GM21360 (cell line): ENCODE measurements around the gene ROR1.

Experiments
- ATAC-seq: cut with Tn5 transposase; IDR thresholded peaks from one replicate; pipeline ENCODE4 v1.9.1; 2021; ENCODE audit warnings: mild to moderate bottlenecking, moderate library complexity; ENCODE audit not compliant: unreplicated experiment

Gene ROR1

DNA sequence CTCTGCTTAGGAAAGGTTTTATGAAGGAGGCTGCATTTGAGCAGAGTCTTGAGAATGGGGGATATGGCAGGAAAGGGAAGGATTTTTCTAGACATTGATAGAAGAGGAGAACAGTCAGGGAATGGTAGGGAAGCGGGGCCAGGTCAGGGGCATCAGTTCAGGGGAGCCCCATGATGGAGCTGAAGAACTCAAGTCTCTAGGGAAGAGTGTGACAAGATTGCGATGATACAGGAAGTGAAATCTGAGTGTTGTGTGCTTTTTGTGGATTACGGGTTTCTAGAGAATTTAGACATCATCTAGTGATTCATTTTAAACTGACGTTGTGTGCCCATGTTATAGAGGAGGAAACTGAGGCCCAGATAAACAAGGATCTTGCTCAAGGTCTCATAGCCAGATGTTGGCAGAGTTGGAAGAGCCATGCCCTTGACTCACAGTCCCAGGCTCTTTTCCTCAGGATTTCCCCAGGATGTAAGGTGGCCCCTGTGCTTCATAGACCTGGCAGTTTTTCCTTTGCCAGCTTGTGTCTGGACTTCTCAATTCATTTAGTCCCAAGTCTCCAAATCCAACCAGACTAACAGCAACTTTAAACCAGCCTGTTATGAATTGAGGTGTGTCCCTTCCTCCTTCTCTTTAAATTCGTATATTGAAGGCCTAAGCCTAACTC, 130.3 kb downstream of the ROR1 start:
- ATAC-seq = no peak

DNA sequence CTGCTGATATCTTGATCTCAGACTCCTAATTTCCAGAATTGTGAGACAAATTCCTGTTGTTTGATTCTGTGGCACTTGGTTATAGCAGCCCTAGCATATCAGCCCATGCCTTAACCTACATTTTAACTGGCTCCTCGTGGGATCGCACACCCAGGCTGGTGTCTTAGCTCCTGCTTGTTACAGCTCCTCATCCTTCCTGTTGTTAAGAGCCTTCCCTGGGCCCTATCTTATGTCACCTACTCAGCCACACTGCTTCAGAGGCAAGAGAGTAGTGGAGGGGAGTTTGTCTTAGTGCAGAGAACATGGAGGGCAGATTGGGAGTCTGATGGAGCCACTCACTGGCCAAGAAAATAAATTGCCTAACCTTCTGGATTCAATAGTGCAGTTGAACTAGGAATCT, 131.0 kb downstream of the ROR1 start:
- ATAC-seq = no peak

DNA sequence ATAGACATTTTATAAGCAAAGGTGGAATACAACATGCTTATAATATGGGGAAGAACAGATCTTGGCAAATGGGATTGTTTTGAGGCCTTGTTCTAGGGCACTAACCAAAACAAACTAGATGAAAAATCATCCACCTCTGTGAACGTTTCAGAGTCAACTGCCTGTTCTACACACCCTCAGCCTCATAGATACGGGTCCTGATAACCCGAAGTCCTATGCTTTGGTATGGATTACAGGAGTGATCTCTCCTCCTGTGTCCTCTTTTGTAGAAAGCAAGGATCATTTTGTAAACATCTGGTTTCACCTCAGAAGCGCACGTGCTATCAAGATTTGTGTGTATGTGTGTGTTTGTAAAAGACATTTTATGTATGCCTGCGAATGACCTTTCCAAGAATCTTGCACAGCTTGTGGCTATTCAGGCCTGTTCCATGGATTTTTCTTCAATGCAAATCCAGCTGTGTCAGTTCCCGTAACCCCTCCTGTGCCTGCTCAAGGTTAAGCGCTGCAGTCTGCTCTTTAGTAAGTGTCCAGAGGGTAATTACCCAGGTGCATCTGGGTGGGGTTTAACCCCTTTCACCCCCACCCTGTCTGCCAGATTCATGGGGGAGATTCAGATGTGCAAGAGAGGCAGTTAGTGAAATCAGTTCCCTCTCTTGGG, 132.4 kb downstream of the ROR1 start:
- ATAC-seq = no peak

DNA sequence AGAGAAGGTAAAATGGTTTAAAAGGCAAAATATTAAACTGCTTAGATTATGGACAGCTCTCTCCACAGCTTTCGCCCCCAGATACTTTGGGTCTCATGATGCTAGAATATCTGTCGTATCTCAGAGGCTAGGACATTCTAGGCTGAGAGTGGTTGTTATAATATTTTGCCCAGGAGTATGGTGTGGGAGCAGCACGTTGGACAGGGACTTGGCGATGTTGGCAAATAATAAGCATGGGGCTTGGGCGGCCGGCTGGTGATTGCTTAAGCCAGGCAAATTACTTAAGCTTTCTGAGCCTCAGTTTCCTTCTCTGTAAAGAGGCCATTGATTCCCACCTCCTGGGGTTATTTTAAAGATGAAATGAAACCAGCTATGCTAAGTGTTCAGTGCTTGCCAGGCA, 133.2 kb downstream of the ROR1 start:
- ATAC-seq = no peak

DNA sequence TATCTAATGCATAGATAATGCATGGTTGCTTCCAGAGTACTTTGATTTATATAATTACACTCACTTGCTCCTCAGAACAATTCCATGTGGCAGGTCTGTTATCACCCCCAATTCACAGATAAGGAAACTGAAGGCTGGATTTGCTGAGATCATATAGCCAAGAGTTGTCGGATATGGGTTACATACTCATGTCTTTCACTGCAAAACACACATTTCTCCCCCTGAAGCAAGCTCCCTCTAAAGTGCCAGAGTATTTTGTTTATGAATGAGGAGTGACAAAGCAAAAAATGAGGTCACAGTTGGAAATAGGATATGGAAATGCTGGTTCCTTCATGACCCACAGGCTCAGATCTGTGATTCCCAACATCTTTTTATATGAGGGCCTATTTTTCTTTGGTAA, 134.2 kb downstream of the ROR1 start:
- ATAC-seq = no peak

DNA sequence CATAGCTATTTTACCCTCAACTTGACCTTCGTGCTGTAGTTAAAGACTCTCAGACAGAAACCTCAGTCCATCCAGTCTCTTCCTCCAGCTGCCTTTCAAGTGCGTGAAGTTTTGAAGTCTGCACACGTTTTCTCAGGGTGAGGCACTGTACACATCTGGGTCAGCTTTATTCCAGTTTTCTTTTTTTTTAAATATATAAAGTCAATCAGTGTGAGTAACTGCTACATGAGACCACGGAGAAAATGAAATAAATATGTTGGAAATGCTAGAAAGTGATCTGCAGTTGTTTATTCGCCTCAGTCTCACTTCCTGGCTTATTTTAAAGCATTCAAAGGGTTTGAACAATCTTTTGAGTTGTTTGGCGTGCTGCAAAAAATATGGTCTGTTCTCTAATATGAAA, 135.7 kb downstream of the ROR1 start:
- ATAC-seq = no peak

DNA sequence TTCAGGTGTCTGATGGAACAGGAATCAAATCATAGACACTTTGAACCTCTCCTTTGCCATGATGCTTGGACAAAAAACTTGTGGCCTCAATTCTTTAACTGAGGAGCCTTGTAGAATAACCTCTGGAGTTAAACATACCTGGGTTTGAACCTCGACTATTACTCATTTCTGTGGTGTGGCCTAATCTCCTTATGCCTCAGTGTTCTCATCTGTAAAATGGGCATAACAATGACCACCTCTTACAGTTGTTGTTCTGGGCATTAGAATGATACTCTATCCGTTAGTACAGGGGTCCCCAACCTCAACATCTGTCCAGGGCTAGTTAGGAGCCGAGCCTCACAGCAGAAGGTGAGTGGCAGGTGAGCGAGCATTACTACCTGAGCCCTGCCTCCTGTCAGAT, 137.2 kb downstream of the ROR1 start:
- ATAC-seq = no peak

DNA sequence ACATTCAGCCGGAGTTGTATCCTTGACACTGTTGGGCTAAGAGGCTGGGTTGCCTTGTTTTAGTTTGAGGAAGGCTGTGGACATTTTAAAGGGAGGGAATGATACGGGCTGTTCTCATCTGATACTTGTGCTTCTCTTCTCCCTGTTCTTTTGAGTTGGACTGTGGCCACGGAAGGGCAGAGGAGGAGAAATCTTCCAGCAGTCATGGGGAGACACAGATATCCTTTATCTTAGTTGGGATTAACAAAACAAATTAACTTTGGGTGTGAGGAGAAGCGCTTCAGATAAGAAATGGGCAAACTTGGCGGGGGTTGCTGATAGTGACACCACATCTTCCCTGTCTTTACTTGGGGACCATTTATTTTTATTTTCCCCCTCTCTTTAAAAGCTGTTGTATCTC, 138.8 kb downstream of the ROR1 start:
- no peak for ATAC-seq

DNA sequence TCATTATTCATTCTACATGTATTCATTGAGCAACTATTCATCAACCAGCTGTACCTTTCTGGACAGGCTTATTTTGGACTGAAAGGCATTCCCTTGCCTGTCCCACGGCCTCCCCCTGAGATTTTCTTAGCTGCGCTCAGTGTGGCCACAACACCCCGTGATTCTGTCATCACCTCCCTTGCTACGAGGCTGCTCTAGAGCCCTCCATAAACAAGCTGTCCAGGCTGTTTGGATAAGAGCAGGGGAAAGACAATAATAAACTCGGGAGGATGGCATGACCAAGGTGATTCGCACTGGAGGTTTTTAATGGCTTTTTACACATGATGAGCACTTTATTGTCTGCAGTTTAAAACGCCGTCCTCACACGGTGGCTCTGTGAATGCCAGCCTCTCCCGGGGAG, 139.7 kb downstream of the ROR1 start:
- ATAC-seq = no peak

DNA sequence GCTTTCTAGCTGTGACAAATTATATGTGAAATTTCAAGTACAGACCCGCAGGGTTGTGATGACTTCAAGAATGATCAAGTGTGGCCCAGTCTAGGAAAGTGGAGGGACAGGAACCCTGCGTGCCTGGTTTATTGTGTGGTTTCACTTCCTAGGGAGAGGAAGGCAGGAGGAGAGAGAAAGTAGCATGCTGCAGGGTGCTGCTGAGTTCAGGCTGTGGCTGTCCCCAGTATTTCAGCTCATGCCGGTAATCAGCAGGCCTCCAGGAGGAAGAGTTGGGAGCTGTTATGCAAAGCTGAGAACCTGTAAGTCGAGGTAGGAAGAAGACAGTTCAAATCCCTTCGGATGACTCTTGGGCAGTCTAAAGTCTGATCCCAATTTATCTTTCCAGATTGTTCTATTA, 140.4 kb downstream of the ROR1 start:
- no peak for ATAC-seq

DNA sequence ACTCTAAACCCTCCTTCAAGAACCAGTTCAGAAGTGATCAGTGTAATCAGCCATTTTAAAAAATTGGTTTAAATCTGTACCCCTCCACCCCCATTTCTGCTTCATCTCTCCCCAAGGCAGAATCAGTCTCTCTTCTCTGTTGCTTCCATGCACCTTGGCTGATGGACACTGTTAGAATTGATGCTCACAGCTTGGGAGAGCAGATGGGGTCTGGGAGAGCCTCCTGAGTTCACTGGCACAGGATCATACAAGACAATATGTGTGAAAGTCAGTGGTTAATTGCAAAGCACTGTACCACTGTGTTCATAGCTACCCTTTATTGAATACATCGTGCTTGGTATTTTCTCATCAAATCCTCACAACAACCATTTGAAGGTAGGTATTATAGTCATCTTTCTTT, 140.9 kb downstream of the ROR1 start:
- ATAC-seq = no peak

DNA sequence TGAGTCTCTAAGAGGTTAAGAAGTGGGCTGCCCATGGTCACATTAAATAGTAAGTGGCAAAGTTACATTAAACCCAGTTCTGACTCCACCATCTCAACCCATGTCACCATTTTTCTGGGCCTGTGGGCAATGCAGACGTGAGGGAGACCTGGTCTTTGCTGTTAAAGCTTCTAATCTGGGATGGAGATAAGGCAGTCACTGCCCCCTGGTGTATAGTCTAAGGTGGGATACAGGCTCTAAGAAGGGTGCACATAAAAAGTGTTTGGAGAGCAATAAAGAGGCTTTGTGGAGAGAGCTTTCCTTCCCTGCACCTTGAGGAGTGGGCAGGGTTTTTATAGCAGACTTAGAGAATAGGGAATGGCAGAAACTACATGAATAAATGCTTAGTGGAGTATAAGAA, 141.3 kb downstream of the ROR1 start:
- ATAC-seq = no peak

DNA sequence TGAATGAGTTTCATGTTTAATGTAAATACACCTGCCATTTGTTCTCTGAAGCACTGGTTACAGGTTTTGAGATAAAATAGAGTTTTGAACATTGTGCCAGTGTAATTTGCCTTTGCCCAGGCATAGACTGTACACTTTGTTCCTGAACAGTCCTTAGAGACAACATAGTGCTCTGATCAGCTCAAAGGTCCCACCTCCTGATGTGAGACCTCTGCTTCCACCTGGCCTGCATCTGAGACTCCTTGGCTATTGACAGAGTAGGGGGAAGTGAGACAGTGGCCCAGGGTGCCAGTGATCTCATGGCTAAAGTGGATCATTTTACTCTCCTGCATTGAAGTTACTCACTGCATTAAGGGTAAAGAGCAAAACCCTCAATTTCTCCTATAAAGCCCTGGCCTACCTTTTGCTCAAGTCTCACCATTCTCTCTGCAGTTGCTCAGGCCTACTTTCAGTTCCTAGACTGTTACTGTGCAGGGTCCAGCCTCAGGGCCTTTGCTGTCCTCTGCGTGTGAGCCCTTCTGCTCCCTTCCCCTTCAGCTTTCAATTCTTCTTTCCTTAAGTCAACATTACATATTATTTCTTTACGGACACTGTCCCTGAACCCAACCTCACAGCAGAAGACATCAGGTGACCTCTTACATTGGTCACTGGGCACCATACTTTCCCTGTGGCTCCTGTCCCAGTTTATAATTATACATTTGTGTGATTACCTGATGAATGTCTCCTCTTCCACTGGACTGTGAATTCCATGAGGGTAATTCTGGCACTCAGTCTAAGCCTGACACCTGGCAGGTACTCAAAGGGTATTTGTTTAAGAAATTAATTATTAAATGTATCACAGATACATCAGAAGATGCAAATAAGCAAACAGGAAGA, 142.9 kb downstream of the ROR1 start:
- ATAC-seq = no peak

DNA sequence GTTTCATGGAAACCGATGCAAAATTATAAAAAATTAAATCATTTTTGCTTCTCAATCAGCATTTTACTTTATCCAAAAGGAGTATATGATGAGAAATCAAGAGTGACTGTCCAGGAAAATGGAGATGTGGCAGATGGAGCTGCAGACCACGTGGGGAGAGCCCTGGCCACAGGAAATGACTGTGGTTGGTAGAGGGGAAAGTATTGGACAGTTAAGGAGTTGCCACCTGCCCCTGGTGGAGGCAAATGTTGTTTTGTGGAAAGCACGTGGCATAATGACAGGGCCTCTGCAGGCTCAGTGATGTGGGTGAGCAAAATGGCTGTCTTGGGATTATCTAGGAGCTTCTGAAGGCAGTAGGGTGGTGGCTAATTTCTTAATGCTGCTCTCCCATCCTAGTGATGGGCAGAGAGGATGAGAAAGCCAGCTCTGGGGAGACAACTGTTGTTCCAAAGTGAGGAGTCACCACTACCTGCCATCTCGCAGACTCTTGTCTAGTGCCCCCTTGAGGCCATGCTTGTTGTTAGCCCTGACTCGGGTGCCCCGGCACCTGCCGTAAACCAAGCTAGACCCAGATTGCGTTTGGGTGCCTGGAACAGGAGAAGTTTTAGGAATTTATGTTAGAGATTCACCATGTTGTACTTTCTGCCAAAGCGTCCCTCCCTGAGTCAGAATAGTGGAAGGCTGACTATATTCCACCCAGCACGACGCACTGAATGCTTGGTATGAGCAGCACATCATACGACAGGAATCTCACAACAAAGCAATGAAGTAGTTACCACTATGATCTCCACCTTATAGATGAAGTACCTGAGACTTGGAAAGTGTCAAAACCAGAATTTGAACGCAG, 144.0 kb downstream of the ROR1 start:
- no peak for ATAC-seq

DNA sequence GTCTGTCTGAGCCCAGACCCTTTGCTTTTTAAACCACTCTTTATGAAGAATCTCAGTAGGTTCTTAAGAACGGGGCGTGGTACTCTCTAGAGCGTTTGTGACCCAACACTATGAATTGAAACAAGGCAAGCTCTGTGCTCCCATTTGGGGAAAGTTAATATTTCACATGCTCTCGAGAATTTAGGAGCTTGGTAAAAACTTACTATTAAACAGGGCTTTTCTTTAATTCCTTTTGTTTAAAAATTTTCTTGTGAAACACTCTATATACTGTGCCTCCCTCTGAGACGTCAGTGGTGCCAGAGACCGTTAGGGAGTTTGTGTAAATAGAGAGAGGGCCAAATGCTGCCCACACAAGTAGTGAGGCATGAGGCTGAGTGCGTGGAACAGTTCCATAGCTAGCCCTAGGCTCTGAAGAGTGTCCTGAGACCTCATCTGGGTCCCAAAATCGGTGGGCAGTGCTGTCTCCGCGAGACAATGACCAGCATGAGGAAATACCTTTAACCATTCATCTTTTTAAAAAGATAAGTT, 144.7 kb downstream of the ROR1 start:
- no peak for ATAC-seq

DNA sequence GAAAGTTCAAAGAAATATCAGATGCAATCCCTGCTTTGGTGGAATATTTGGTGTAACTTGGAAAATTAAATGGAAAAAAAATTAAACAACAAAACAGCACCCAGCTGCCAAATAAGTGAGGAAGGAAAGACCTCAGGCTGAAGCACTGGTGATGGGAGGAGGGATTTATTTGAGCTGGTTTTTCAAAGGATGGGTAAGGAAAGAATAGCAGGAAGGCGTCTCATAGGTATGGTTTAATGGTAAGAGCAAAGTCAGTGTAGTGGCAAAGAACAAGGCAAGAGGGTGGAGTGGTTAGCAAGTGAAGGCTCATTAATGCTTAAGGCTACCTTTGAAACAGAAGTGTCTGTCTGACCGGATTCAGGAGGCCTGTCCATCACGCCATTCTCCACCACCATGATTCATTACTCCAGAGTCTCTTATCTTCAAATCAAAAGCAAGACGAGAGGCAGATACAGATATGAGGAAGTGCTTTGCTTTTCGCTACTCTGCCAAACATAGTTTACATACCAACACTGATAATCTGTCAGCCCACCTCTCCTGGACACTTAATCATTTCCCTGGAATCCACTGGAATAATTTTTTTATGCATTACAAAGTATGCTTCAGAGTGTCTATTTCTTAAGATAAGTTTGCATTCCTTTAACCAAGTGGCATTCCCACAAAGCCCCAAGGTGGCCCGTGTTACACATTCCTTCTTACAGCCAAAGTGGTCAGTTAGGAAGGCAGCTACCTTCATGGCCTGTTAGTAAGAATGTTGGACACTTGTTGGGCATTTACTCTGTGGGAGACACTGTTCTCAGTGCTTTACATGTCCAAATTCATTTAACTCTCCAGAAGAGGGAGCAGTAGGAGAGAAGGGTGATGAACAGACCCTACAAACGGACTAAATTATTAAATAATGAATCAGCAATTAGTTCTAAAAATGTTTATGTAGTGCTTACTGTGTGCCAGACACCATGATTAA, 146.6 kb downstream of the ROR1 start:
- no peak for ATAC-seq

DNA sequence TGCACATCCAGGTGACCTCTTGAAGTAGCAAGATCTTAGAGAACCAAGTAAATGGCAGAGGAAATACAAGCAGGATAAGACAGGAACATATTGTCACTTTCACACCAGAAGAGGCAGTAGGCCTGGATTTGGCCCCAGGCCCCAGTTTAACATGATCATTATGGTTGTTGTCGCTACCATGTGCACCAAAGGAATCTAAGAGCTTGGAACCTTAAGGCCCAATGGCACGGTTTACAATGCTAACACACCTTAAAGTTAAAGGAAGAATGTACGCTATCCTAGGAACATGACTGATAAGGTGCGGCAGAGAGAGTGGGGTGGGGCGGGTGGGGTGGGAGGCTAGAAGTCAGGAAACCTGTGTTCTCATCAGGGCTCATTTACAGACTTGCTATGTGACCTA, 147.5 kb downstream of the ROR1 start:
- ATAC-seq = no peak

DNA sequence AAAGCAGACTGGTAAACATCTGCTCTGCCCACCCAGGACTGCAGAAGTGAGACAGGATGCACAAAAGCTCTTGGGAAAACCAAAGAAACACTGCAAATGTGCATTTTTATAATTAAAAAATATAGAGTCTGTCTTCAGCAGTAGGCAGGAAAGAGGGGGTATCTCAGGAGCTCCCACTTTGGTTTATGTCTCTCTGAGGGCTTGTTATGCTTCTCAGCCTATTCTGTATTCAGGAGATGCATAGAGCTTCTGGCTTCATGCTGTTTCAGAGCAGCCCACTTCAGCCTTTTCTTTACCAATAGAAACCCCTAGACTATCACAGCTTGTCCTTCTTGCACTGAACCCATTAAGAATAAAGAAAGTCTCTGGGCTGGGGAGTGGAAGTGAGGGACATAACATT, 148.0 kb downstream of the ROR1 start:
- ATAC-seq = no peak

DNA sequence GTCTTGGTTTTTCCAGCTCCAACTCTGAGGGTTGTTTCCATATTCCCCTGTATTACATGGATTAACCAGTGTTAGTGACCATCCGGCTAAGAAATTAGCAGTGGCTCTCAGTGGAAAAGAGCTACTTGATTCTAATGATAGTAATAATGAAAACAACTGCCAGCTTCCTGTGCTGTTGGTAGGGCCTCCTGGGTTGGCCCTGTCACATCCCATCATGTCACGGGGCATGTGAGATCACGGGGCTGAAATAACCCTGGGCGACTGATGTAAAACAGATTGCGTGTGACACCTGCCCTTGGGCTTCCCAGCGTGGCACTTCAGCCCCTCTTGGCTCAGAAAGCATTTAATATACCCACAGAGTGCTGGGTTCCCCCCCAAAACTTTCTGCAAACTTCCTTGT, 149.0 kb downstream of the ROR1 start:
- no peak for ATAC-seq

DNA sequence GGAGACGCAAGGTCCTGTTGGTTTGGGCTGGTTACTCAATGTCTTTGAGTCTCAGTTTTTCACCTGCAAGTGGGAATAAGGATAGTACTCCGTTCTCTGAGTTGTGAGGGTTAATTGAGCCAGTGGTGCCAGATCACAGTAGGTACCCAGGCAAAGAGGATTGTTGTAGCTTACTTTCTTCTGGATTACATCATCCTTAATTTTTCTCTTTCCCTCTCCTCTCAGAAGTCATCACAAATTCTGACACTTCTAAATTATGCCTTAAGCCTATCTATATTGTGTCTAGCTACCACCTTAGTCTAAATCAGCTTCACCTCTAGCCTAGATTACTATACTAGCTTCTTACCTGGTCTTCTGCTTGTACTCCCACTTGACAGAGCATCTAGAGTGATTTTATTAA, 149.5 kb downstream of the ROR1 start:
- no peak for ATAC-seq
